ENCODE data around the gene TTC34. TPM values are rescaled to one million over a fixed set of nuclear protein-coding genes. Genes with fewer than 3 reads are reported as not detected.

Gene TTC34
- total and polyA plus RNA-seq, 9 donors = 0.12 to 3.2 (median 2.2) TPM

GRCh38 chr1:2650967-2651645 is 150.4 kb downstream of the TTC34 start:
- H3K27ac ChIP-seq = no peak overlapping the region
- H3K4me1 ChIP-seq (ENCODE audit: insufficient read depth) = no peaks in the 10 kb centered on the region
- no peaks in the 10 kb centered on the region for H3K36me3 ChIP-seq
- TF ChIP-seq POLR2A (IDR thresholded peaks at IDR 0.05) (no peak), CTCF (IDR thresholded peaks at IDR 0.05) (no peak), EP300 (IDR thresholded peaks at IDR 0.05) (no peak)
- WGBS, 3 donors = 45 to 54% (median 53%) methylated on average over 10 of the region's 10 CpGs
- intact Hi-C loops (cut with DNase I) = no loop called here
- DNase-seq = peak in 3 of 5 donors; percentile 3 to 6 (median 4)
- H3K9me3 ChIP-seq = no peaks in the 10 kb centered on the region
- H3K27me3 ChIP-seq = no peaks in the 10 kb centered on the region
- no peak overlapping the region for H3K4me3 ChIP-seq

GRCh38 chr1:2646837-2647236 is 154.7 kb downstream of the TTC34 start:
- Histone ChIP-seq H3K9me3 (no peaks in the 10 kb centered on the region), H3K4me1 (ENCODE audit: insufficient read depth) (peaks cover 4% of the 10 kb centered on the region), H3K4me3 (no peak overlapping the region), H3K36me3 (no peaks in the 10 kb centered on the region), H3K27me3 (no peaks in the 10 kb centered on the region), H3K27ac (no peak overlapping the region)
- DNase-seq = no peak
- intact Hi-C loops (cut with DNase I) = no loop called here
- TF ChIP-seq EP300 (IDR thresholded peaks at IDR 0.05) (no peak), POLR2A (IDR thresholded peaks at IDR 0.05) (no peak), CTCF (IDR thresholded peaks at IDR 0.05) (no peak)
- 71 to 77% (median 74%) methylated on average over 5 of the region's 5 CpGs for WGBS, 3 donors

DNA sequence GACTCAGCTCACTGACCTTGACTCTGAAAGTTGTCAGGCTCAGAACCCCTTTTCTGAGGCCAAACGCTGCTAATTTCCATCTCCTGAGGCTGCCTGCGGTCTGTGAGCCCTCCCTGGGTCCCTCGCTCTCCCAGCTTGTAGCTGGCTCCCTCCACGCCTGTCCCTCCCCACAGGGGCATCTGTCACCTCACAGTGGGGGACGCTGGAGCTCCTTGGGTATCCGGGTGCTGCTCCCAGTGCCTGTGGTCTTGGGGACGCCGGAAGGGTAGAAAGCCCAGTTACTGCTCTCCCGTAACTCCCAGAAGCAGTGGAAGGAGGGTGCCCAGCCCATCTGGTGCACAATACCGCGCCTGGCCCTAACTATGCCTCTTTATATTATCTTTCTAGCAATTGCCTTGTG is 155.7 kb downstream of the TTC34 start:
- Histone ChIP-seq H3K27me3 (no peaks in the 10 kb centered on the region), H3K9me3 (no peaks in the 10 kb centered on the region), H3K4me1 (ENCODE audit: insufficient read depth) (peaks cover 6% of the 10 kb centered on the region), H3K4me3 (no peak overlapping the region), H3K27ac (no peak overlapping the region), H3K36me3 (no peaks in the 10 kb centered on the region)
- no peak for TF ChIP-seq EP300 (IDR thresholded peaks at IDR 0.05)
- no peak for TF ChIP-seq CTCF (IDR thresholded peaks at IDR 0.05)
- TF ChIP-seq POLR2A (IDR thresholded peaks at IDR 0.05) = no peak
- DNase-seq = peak in 3 of 5 donors; percentile 7 to 27 (median 10)
- WGBS, 3 donors = 77 to 86% (median 81%) methylated on average over 11 of the region's 11 CpGs
- intact Hi-C loops (cut with DNase I) = no loop called here

- Histone ChIP-seq H3K36me3 (no peaks in the 10 kb centered on the region), H3K4me3 (no peak overlapping the region), H3K27ac (no peak overlapping the region), H3K4me1 (ENCODE audit: insufficient read depth) (peaks cover 6% of the 10 kb centered on the region), H3K27me3 (no peaks in the 10 kb centered on the region), H3K9me3 (no peaks in the 10 kb centered on the region)
- intact Hi-C loops (cut with DNase I) = no loop called here
- DNase-seq = peak in 3 of 5 donors; percentile 13 to 31 (median 16)
- 66 to 79% (median 69%) methylated on average over 12 to 14 of the region's 14 CpGs for WGBS, 3 donors
- no peak for TF ChIP-seq POLR2A (IDR thresholded peaks at IDR 0.05)
- TF ChIP-seq EP300 (IDR thresholded peaks at IDR 0.05) = no peak
- TF ChIP-seq CTCF (IDR thresholded peaks at IDR 0.05) = no peak
Measured at GRCh38 chr1:2645143-2645542, 156.3 kb downstream of the TTC34 start.

Measured in ovary (tissue), 9 donors.